Retinal pigment epithelial cell (primary cell): ENCODE data around the gene GPR160.

ENCODE experiments used
- DNase-seq: peaks from one replicate; pipeline ENCODE4 v3.0.0-alpha.2; 2010; ENCODE audit warnings: low read depth
- H3K4me3 ChIP-seq: 2 replicates; pipeline ENCODE4 v1.5.1; 2011; ENCODE audit warnings: mild to moderate bottlenecking, low read length, control low read depth, moderate library complexity
- CTCF ChIP-seq: conservative IDR thresholded peaks from 2 replicates; pipeline ENCODE4 v1.5.1; 2011; ENCODE audit warnings: low read depth, low read length, control low read depth, inconsistent platforms

GPR160 gene

GRCh38 chr3:170080605-170081004 is 42.8 kb downstream of the GPR160 start:
- no peak for DNase-seq
- no peak overlapping the region for H3K4me3 ChIP-seq
- no peak for TF ChIP-seq CTCF

DNA sequence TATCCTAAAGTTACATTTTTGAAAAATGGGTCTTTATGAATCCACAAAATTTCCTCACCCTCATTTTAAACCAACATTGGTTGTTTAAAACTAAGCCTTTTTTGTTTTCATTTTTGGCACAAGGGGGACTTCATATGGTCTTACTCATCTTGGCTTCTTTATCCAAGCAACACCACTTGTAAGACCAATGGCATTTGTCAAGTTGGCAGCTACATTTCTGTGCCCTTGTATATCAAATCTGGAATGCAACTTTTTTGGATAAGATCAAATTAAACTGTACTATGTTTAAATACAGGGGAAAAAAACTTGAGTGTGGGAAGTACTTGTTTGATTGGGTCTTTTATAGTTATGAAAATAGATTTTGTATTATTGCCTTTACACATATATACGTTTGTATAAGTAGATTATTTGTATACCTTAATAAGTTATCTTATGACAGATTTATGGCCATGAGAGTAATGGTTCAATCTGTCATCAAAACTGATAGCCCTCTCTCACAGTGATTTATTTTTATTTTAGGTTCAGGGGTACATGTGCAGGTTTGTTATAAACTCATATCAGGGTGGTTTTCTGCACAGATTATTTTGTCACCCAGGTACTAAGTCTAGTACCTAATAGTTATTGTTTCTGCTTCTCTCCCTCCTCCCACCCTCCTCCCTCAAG is 43.4 kb downstream of the GPR160 start:
- DNase-seq, result no peak
- no peak overlapping the region for H3K4me3 ChIP-seq
- TF ChIP-seq CTCF, result no peak

DNA sequence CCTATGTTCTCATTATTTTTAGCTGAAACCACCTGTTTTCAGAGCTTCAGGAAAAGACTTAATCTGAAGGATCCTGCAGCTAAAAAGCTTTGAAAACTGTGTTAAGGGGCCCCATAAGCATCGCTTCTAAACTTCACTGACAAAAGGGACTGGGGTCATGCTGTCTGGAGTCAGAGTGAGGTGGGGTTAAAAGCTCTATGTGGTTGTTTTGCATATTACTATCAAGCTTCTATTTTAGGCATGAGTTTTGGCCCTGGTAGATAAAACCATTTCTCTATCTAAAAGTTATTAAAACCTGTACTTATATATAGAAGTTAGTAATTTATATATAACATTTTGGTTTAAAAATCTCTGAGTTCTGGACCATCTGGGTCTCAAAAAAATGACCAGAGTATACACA is 45.5 kb downstream of the GPR160 start:
- no peak overlapping the region for H3K4me3 ChIP-seq
- no peak for DNase-seq
- no peak for TF ChIP-seq CTCF

DNA sequence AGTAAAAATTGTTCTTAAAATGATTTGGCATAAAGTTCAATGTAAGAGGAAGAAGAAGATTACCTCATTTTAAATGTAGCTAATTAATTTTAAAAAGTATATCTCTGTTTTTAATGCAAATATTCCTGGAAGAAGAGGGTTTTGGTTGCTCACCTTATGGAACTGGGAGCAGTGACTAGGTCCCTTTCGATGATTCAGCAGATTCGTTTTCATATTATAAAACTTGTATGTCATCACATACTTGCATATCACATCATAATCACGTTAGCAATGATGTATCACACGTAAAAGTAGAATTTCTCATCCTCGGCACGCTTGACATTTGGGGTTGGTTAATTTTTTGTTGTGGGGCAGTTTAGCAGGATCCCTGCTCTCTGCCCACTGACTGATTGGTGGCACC is 47.6 kb downstream of the GPR160 start:
- H3K4me3 ChIP-seq, result no peak overlapping the region
- no peak for TF ChIP-seq CTCF

DNA sequence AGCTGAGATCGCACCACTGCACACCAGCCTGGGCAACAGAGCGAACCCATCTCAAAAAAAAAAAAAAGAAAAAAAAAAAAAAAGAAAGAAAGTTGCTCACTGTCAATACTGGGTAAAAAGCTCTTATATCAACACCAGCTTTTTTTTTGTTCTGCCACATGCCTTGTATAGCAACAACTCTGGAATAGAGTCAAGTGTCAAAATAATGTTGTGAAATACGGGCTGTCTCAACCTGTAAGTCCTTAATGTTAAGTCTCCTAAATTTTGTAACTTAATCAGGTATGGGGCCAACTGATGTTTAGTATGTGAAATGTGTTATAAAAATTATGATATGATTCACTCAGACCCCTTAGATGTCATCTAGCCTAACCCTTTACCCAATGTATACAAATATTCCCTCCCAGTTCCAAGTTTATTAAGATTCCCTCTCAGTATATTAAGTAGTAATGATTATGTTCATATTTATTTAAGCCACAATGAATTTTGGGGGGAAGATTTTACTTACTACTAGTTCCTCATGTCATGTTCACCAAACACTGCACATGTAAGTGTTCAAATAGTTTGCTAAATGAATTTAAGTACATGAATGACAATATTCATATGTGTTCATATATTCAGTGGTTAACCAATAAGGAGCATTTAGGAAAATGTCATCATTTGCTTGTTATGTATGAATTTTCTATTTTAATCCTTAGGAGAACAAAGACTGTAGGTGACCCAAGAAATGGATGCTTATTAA is 52.2 kb downstream of the GPR160 start:
- H3K4me3 ChIP-seq, result no peak overlapping the region
- TF ChIP-seq CTCF, result no peak
- no peak for DNase-seq

More for the DNA sequence above, 47.6 kb downstream of the GPR160 start:
- no peak for DNase-seq

DNA sequence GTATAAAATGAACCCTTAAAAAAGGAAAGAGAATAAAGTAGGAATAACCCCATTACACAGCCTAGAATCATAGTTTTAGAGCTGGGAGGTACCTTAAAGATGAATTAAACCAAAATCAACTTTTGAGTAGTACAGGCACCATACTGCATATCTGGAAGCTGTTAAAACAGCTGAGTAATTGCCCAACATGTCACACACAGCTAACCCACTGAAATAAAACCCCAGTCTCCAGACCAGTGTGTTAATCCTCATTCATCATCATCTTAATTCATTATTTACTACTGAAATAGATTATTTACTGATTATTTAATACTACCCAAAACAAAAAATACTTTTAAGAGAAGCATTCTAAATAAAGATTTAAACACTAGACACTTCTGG is 52.8 kb downstream of the GPR160 start:
- no peak overlapping the region for H3K4me3 ChIP-seq
- TF ChIP-seq CTCF, result no peak

GRCh38 chr3:170092907-170093306 is 55.1 kb downstream of the GPR160 start:
- H3K4me3 ChIP-seq, result no peak overlapping the region
- no peak for DNase-seq
- TF ChIP-seq CTCF, result no peak

More for the DNA sequence above, 52.8 kb downstream of the GPR160 start:
- DNase-seq, result no peak
